Mucosa of stomach (tissue), 1 donor: ENCODE data around the gene YPEL5.

ENCODE experiments used
- H3K27me3 ChIP-seq: one replicate; pipeline ENCODE4 v1.7.0; 2013; ENCODE audit warnings: mild to moderate bottlenecking, low read length; ENCODE audit not compliant: control insufficient read depth, insufficient read depth
- H3K36me3 ChIP-seq: one replicate; pipeline ENCODE4 v1.7.0; 2013; ENCODE audit warnings: low read length; ENCODE audit not compliant: control insufficient read depth, insufficient read depth
- H3K4me1 ChIP-seq: one replicate; pipeline ENCODE4 v1.7.0; 2013; ENCODE audit warnings: mild to moderate bottlenecking, low read length; ENCODE audit not compliant: control insufficient read depth, insufficient read depth
- H3K4me3 ChIP-seq: one replicate; pipeline ENCODE4 v1.7.0; 2013; ENCODE audit warnings: low read length
- H3K9ac ChIP-seq: one replicate; pipeline ENCODE4 v1.7.0; 2013; ENCODE audit warnings: mild to moderate bottlenecking, low read length, moderate library complexity
- H3K9me3 ChIP-seq: one replicate; pipeline ENCODE4 v1.7.0; 2013; ENCODE audit warnings: mild to moderate bottlenecking, low read length, moderate library complexity; ENCODE audit not compliant: control insufficient read depth
- donor health status: Pancreatic carcinoma.

YPEL5 gene

DNA sequence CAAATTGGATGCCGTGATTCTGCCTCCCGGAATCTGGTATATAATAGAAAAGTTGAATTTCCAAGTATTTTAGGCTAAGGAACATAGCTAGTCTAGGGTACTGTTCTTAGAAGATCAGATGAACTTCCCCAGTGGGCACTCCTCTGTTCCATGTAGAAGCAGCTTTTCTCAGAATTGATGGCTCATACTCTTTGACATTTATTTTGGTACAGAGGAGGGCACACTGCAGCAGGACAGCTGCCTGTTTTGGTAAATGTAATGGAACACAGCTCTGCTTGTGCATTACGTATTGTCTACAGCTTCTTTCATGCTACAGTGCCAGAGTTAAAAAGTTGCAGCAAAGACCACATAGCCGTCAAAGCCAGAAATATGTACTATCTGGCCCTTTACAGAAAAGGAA lies 10.8 kb downstream of the YPEL5 start:
- no peak overlapping the region for H3K4me3 ChIP-seq

GRCh38 chr2:30159766-30160165 lies 13.0 kb downstream of the YPEL5 start:
- Histone ChIP-seq H3K4me1 (peaks cover 6% of the 10 kb centered on the region), H3K27me3 (no peaks in the 10 kb centered on the region), H3K9me3 (no peaks in the 10 kb centered on the region), H3K36me3 (peaks cover 8% of the 10 kb centered on the region), H3K4me3 (no peak overlapping the region), H3K9ac (no peak overlapping the region)

More for the DNA sequence above, 10.8 kb downstream of the YPEL5 start:
- Histone ChIP-seq H3K9ac (no peak overlapping the region), H3K4me1 (peaks cover 6% of the 10 kb centered on the region), H3K9me3 (no peaks in the 10 kb centered on the region), H3K27me3 (no peaks in the 10 kb centered on the region), H3K36me3 (peaks cover 8% of the 10 kb centered on the region)

DNA sequence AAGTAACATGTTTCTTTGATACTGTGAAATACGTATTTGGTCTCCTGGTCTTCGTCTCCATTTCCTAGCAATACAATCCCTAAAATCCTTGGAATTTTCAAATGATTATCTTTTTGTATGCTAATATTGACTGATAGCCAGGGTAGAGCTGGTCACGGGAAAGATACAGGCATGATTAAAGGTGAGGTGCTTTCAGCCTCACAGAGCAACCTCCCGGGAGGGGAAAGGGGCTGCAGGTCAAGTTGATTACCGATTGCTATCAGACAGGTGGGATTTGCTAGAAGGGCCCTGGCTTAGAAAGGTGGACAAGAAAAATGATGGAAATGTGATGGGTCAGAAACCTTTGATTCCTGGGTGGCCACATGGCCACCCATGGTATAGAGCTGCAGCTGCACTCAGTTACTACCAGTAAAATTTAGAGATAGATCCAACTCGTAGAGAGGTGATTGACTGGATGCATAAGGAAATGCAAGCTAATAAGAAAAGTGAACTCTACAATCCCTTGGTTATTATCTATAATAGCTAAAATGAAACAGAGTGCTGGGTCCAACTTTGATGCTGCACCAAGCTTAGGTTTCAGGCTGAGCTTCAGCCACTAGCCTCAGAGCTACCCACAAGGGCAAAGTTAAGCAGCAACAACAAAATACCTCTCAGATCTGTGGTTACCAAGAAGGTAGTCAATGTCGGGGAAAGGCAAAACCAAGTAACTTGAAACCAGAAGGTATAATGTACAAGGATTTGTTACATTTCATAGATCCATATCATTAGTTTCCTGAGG lies 15.3 kb downstream of the YPEL5 start:
- no peaks in the 10 kb centered on the region for H3K4me1 ChIP-seq
- no peak overlapping the region for H3K4me3 ChIP-seq
- H3K9ac ChIP-seq, result no peak overlapping the region
- H3K36me3 ChIP-seq, result peaks cover 8% of the 10 kb centered on the region
- no peaks in the 10 kb centered on the region for H3K9me3 ChIP-seq
- no peaks in the 10 kb centered on the region for H3K27me3 ChIP-seq

GRCh38 chr2:30162806-30163205 lies 16.0 kb downstream of the YPEL5 start:
- Histone ChIP-seq H3K36me3 (peaks cover 2% of the 10 kb centered on the region), H3K4me3 (no peak overlapping the region), H3K27me3 (no peaks in the 10 kb centered on the region), H3K9ac (no peak overlapping the region), H3K9me3 (no peaks in the 10 kb centered on the region), H3K4me1 (no peaks in the 10 kb centered on the region)

DNA sequence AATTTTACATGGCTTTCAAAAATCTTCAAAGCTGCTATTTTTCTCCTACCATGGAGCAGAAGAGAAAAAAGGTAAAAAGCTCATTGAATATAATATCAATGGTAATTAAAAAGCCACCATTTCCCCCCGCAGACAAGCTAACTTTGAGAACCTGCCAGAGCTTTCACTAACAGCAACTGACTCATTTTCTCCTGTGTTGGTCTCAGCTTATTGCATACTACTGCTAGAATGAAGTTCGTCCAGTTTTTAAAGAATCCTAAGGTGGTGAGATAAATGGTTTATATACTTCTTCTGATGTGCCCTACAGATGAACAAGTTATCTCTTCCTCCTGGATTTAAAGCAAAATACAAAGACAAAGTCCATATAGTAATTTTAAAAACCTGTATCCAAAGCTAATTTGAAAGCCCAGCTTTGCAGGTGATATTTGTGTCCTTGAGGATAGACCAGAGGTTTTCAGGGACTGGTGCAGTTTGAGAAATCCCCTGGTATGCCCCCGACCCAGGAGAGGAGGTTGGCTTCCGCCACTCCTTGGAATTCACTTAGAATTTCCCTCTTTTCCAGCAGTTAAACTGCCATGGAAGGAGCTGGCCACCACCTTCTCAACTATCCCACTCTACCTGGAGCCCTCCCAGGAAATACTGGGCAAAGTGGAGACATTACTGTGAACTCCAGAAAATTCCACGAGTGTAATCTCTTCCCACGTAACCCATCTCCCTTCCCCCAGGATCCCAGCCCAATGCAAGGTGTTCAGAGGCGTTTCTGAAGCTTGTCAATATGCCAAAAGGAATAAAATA lies 17.5 kb downstream of the YPEL5 start:
- H3K9ac ChIP-seq, result no peak overlapping the region
- H3K4me1 ChIP-seq, result no peaks in the 10 kb centered on the region
- no peak overlapping the region for H3K4me3 ChIP-seq
- H3K9me3 ChIP-seq, result no peaks in the 10 kb centered on the region
- no peaks in the 10 kb centered on the region for H3K36me3 ChIP-seq
- H3K27me3 ChIP-seq, result no peaks in the 10 kb centered on the region

DNA sequence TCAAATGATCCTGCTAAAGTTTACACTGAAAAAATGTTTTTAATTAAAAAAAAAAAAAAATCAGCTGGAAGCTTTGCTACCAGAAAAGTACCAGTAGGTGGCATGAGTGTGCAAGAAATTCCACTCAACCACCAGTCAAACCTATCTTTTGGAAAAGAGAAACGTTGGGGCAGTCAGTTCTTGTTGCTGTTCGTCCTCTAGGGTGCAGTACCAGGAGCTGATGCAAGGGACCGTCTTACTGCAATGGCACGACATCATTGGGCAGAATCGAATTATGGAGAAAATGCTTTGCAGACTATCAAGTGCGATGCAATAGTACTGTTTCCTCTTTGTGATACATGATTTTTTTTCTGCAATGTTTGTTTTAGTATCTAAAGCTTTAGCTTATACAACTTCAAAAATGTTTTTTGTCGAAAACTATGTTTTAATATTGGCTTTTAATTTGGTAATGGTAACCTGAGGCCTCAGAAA lies 18.3 kb downstream of the YPEL5 start:
- Histone ChIP-seq H3K4me3 (no peak overlapping the region), H3K9ac (no peak overlapping the region), H3K4me1 (no peaks in the 10 kb centered on the region), H3K36me3 (no peaks in the 10 kb centered on the region), H3K9me3 (no peaks in the 10 kb centered on the region), H3K27me3 (no peaks in the 10 kb centered on the region)

- H3K9ac ChIP-seq, result no peak overlapping the region
- H3K4me1 ChIP-seq, result no peaks in the 10 kb centered on the region
- H3K27me3 ChIP-seq, result no peaks in the 10 kb centered on the region
- H3K4me3 ChIP-seq, result no peak overlapping the region
- no peaks in the 10 kb centered on the region for H3K9me3 ChIP-seq
- no peaks in the 10 kb centered on the region for H3K36me3 ChIP-seq
These were observed 18.8 kb downstream of the YPEL5 start for GRCh38 chr2:30165617-30166016.

DNA sequence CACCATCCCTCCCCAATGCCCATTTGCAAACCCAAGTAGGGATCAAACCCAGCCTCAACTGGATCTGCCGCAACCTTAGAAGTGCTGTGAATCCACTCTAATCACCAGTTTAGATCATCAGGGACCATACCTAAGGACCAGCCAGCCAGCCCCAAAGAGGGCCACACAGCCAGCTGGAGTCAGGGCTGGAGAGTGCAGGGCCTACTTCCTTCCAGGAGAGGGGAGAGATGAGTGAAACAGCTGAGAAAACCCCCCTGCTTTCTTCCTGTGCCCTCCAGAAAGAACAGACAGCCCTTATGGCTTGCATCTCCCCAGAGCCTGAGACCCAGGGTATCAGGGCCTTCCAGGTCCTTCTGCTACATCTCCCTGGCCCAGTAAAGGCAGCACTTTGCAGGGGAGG lies 25.8 kb downstream of the YPEL5 start:
- Histone ChIP-seq H3K36me3 (no peaks in the 10 kb centered on the region), H3K4me1 (no peaks in the 10 kb centered on the region), H3K9ac (no peak overlapping the region), H3K27me3 (no peaks in the 10 kb centered on the region), H3K9me3 (no peaks in the 10 kb centered on the region), H3K4me3 (no peak overlapping the region)

- H3K4me1 ChIP-seq, result no peaks in the 10 kb centered on the region
- no peak overlapping the region for H3K9ac ChIP-seq
- H3K27me3 ChIP-seq, result no peaks in the 10 kb centered on the region
- H3K4me3 ChIP-seq, result no peak overlapping the region
- H3K36me3 ChIP-seq, result no peaks in the 10 kb centered on the region
- H3K9me3 ChIP-seq, result no peaks in the 10 kb centered on the region
These were observed 30.6 kb downstream of the YPEL5 start for GRCh38 chr2:30177440-30177839.

DNA sequence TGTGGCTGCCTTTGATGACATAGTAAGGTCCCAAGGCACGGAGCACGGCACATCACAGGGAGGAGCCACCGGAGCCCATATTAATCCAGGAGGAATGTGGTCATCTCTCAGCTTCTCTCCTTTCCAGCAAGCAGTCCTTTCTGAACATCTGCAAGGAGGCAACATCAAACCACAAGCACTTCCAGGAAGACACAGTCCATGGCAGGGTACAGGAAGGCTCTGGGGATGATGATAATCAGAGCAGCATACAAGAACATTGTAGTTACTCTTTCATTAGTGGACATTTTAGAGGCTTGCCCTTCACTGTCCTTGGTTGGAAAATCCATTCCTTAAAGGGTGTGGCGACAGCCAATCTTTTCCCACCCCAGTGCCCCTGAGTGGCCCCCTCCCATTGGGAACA lies 31.1 kb downstream of the YPEL5 start:
- no peaks in the 10 kb centered on the region for H3K4me1 ChIP-seq
- no peak overlapping the region for H3K4me3 ChIP-seq
- no peaks in the 10 kb centered on the region for H3K36me3 ChIP-seq
- no peak overlapping the region for H3K9ac ChIP-seq
- no peaks in the 10 kb centered on the region for H3K27me3 ChIP-seq
- H3K9me3 ChIP-seq, result no peaks in the 10 kb centered on the region

DNA sequence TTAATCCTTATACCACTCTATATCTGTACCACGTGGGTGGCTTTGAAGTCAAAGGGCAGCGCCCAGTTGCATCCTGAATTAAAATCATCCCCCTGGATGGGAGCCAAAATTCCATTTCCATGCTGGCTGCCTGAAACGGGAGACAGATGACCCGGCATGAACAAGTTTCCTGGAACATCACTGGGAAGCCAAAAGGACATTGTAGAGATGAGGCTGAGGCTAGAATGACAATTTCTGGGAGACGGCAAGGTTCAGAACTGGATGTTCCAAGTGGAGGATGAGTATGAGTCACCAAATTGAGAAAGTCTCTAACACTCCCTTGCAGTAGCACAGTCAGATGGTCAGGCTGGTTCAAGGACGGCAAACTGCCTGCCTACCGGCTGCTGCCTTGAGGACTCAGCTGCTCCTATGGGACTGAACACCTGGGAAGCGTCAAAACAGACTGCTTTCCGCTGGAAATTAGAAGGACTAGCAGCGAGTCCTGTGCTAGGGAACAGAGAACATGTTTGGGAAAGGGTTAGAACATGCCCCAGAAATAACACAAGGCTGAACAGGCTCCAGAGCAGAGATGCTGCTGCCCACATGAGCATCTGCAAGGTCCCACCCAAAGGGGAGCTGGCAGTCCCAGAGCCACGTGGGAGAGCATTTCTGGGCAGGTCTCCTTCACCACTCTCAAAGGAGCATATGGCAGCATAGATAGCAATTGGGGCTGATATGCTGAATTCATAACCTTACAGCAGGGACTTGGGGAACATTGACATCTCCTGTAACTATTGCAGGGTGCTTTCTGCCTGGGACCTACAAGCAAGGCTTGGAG lies 32.0 kb downstream of the YPEL5 start:
- Histone ChIP-seq H3K27me3 (no peaks in the 10 kb centered on the region), H3K4me3 (no peak overlapping the region)

DNA sequence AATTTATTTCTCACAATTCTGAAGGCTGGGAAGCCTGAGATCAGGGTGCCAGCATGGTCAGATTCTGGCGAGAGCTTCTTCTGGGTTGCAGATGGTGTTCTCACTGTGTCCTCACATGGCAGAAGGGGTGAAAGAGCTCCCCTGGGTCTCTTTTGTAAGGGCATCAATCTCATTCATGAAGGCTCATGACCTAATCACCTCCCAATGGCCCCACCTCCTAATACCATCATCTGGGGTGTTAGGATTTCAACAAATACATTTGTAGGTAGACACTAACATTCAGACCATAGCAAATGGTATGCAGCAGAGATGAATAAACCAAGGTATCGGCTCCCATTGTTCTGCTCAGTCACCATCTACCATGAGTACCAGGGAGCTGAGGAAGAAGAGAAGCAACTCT lies 32.7 kb downstream of the YPEL5 start:
- H3K27me3 ChIP-seq, result no peaks in the 10 kb centered on the region
- no peak overlapping the region for H3K4me3 ChIP-seq
- no peaks in the 10 kb centered on the region for H3K4me1 ChIP-seq
- no peaks in the 10 kb centered on the region for H3K36me3 ChIP-seq
- no peaks in the 10 kb centered on the region for H3K9me3 ChIP-seq
- no peak overlapping the region for H3K9ac ChIP-seq

More for the DNA sequence above, 32.0 kb downstream of the YPEL5 start:
- H3K9me3 ChIP-seq, result no peaks in the 10 kb centered on the region
- H3K9ac ChIP-seq, result no peak overlapping the region
- no peaks in the 10 kb centered on the region for H3K36me3 ChIP-seq
- no peaks in the 10 kb centered on the region for H3K4me1 ChIP-seq
